ENCODE data around the gene CFAP299.

CFAP299 gene

GRCh38 chr4:80566203-80566872 lies 230.8 kb downstream of the CFAP299 start:
- Histone ChIP-seq H3K27ac (ENCODE audit: low read length) (no peak overlapping the region), H3F3A (ENCODE audit: insufficient read depth, low read length) (no peaks in the 10 kb centered on the region), H3K9me3 (replicated peaks; ENCODE audit: insufficient read depth, low read length) (no peaks in the 10 kb centered on the region), H3K79me2 (ENCODE audit: low read length) (no peaks in the 10 kb centered on the region), H3K36me3 (replicated peaks; ENCODE audit: insufficient read depth, low read length) (no peaks in the 10 kb centered on the region), H3K9me2 (replicated peaks; ENCODE audit: insufficient read depth, low read length) (no peaks in the 10 kb centered on the region), H3K4me1 (ENCODE audit: low read length) (no peaks in the 10 kb centered on the region), H3K27me3 (replicated peaks; ENCODE audit: insufficient read depth, low read length) (no peaks in the 10 kb centered on the region), H2AFZ (ENCODE audit: low read length) (no peak overlapping the region; the same call in 1 of the 2 replicates), H3K4me3 (ENCODE audit: low read length) (no peak overlapping the region), H3K9ac (ENCODE audit: low read length) (no peak overlapping the region), H3K4me2 (ENCODE audit: low read depth, low read length) (no peak overlapping the region), H4K20me1 (ENCODE audit: insufficient read depth, low read length) (no peaks in the 10 kb centered on the region)
- no peak for DNase-seq
- TF ChIP-seq EZH2phosphoT487 (IDR thresholded peaks at IDR 0.05; ENCODE audit: low read length) (no peak), EZH2 (optimal IDR thresholded peaks at IDR 0.05; ENCODE audit: low read depth, low read length) (no peak), CTCF (IDR thresholded peaks at IDR 0.05; ENCODE audit: low read length) (no peak)

GRCh38 chr4:80568891-80569290 lies 233.4 kb downstream of the CFAP299 start:
- Histone ChIP-seq H4K20me1 (ENCODE audit: insufficient read depth, low read length) (no peaks in the 10 kb centered on the region), H3K9me2 (replicated peaks; ENCODE audit: insufficient read depth, low read length) (no peaks in the 10 kb centered on the region), H3K4me3 (ENCODE audit: low read length) (no peak overlapping the region), H3K9ac (ENCODE audit: low read length) (no peak overlapping the region), H3K79me2 (ENCODE audit: low read length) (no peaks in the 10 kb centered on the region), H2AFZ (ENCODE audit: low read length) (no peak overlapping the region), H3K27ac (ENCODE audit: low read length) (no peak overlapping the region), H3K36me3 (replicated peaks; ENCODE audit: insufficient read depth, low read length) (no peaks in the 10 kb centered on the region), H3K4me2 (ENCODE audit: low read depth, low read length) (no peak overlapping the region), H3K4me1 (ENCODE audit: low read length) (no peaks in the 10 kb centered on the region), H3F3A (ENCODE audit: insufficient read depth, low read length) (no peaks in the 10 kb centered on the region), H3K9me3 (replicated peaks; ENCODE audit: insufficient read depth, low read length) (no peaks in the 10 kb centered on the region), H3K27me3 (replicated peaks; ENCODE audit: insufficient read depth, low read length) (no peaks in the 10 kb centered on the region)
- DNase-seq = no peak
- TF ChIP-seq CTCF (IDR thresholded peaks at IDR 0.05; ENCODE audit: low read length) (no peak), EZH2 (optimal IDR thresholded peaks at IDR 0.05; ENCODE audit: low read depth, low read length) (no peak)

DNA sequence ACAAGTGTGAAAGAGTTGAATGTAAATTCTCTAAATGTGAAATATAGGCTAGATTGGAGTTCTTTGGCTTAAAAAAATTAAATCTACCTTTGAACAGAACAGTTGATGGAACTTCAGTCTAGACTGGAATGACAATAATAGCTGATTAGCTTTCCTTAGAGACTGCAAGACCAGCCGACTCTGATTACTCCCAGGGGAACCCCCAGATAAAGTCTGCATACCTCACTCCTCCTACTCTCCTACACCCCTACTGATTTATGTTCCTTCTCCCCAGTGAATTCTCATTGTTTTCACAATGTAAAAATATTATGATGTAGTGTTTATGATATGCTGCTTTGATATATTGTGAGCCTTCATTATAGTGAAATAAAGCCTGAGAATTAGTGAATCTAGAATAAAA lies 241.3 kb downstream of the CFAP299 start:
- H3K27me3 ChIP-seq (replicated peaks; ENCODE audit: insufficient read depth, low read length) = no peaks in the 10 kb centered on the region
- no peaks in the 10 kb centered on the region for H3F3A ChIP-seq (ENCODE audit: insufficient read depth, low read length)
- no peak overlapping the region for H3K4me3 ChIP-seq (ENCODE audit: low read length)
- DNase-seq = no peak
- no peaks in the 10 kb centered on the region for H3K9me3 ChIP-seq (replicated peaks; ENCODE audit: insufficient read depth, low read length)
- no peak overlapping the region for H3K9ac ChIP-seq (ENCODE audit: low read length)
- no peaks in the 10 kb centered on the region for H4K20me1 ChIP-seq (ENCODE audit: insufficient read depth, low read length)
- TF ChIP-seq CTCF (IDR thresholded peaks at IDR 0.05; ENCODE audit: low read length) = no peak
- TF ChIP-seq EZH2phosphoT487 (IDR thresholded peaks at IDR 0.05; ENCODE audit: low read length) = no peak
- TF ChIP-seq EZH2 (optimal IDR thresholded peaks at IDR 0.05; ENCODE audit: low read depth, low read length) = no peak
- H3K4me1 ChIP-seq (ENCODE audit: low read length) = no peaks in the 10 kb centered on the region
- no peak overlapping the region for H2AFZ ChIP-seq (ENCODE audit: low read length)
- no peaks in the 10 kb centered on the region for H3K9me2 ChIP-seq (replicated peaks; ENCODE audit: insufficient read depth, low read length)
- H3K4me2 ChIP-seq (ENCODE audit: low read depth, low read length) = no peak overlapping the region
- H3K79me2 ChIP-seq (ENCODE audit: low read length) = no peaks in the 10 kb centered on the region
- H3K36me3 ChIP-seq (replicated peaks; ENCODE audit: insufficient read depth, low read length) = no peaks in the 10 kb centered on the region
- H3K27ac ChIP-seq (ENCODE audit: low read length) = no peak overlapping the region

All from MM.1S (cell line).